ENCODE measurements around the gene HAVCR1.

HAVCR1 gene

DNA sequence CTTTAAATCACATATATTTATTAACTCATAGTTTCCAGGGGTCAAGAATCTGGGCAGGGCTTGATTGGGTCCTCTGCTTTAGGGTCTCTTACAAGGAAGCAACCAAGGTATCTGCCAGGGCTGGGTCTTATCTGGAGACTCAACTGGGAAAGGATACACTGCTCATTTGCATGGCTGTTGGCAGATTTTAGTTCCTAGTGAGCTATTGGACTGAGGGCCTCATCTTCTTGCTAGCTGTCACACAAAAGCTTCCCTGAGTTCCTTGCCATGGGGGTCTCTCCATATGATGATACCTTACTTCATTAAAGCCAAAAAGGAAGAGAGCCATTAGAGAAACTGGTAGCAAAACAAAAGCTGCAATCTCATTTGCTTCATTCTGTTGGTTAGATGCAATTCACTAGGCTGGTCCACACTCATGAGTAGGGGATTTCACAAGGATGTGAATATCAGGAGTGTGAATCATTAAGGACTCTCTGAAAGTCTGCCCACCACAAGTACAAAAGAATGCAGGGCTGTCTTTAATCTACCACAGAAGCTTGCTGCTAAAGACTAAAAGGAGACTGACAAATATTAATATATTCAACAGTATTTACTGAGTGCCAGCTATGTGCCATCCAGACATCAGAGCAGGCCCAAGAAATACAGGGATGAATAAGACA is 53.9 kb downstream of the HAVCR1 start:
- DNase-seq (ENCODE audit: low read depth in 1 of 2, low spot score in 1 of 2): no peak

DNA sequence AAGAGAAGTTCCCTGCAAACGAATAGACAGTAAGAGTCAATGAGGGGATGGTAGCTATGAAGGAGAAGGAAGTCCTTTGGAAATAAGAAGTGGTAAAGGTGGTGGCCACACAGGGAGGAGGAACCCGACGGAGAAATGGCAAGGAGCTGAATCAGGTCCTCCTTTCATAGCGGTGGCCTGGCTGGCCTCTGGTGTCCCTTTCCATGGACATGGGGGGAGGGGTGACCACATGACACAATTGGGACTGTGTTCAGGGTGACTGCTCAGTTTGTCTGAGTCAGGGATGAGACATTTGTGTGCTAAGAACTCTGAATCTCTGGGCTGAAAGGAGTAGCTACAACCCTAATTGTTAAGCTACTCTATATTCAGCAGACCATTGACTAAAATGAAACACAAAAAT is 67.2 kb downstream of the HAVCR1 start:
- DNase-seq (ENCODE audit: low read depth in 1 of 2, low spot score in 1 of 2): no peak

GRCh38 chr5:156984064-156984463 is 74.9 kb downstream of the HAVCR1 start:
- DNase-seq (ENCODE audit: low read depth in 1 of 2, low spot score in 1 of 2): no peak

DNA sequence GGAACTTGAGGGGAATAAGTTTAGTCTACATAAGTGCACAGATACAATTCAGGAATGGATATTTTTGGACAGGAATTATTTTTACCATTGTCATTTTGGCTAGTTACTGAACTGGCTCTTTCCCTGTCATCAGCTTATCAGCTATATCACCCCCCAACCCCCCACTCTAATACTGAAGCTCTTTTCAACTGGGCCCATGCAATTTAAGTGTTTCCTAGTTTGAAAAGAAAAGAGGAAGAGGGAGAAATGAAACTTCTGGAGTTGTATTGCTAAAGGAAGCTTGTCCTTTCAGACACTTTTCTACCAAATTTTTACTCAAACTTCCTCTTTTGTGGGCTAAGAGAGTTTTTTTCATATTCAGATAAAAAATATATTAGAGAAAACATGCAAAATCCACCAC is 77.4 kb downstream of the HAVCR1 start:
- no peak for DNase-seq (ENCODE audit: low read depth in 1 of 2, low spot score in 1 of 2)

All from stimulated activated CD4-positive, alpha-beta T cell treated with anti-CD3 and anti-CD28 coated beads, Interleukin-15, amount 100 ng/mL, for 1 hour (primary cell).